Neural cell (in vitro differentiated cells): ENCODE measurements around the gene RANBP10.

Source experiments
- EP300 ChIP-seq: fragments of 450-650 bp; conservative IDR thresholded peaks from 2 replicates; pipeline ENCODE4 v1.6.1; 2014; ENCODE audit warnings: antibody characterized with exemption, mild to moderate bottlenecking, moderate library complexity; ENCODE audit not compliant: poor library complexity, severe bottlenecking
- EZH2 ChIP-seq: fragments of 200-600, 300-800 bp; shearing (Covaris generic), sonication (generic); IDR thresholded peaks from 2 replicates; pipeline ENCODE4 v1.6.1; 2014; ENCODE audit warnings: antibody characterized with exemption, low read length, borderline replicate concordance, mild to moderate bottlenecking; ENCODE audit not compliant: insufficient read depth, poor library complexity, severe bottlenecking
- POLR2AphosphoS5 ChIP-seq: IDR thresholded peaks from 2 replicates; pipeline ENCODE4 v1.6.1; 2012
- TF ChIP-seq, protein P1 (sequence below): fragments of 450-650 bp; IDR thresholded peaks from 2 replicates; pipeline ENCODE4 v1.5.1; 2014; ENCODE audit warnings: antibody characterized with exemption, mild to moderate bottlenecking, moderate library complexity; ENCODE audit not compliant: poor library complexity, severe bottlenecking

DNA sequence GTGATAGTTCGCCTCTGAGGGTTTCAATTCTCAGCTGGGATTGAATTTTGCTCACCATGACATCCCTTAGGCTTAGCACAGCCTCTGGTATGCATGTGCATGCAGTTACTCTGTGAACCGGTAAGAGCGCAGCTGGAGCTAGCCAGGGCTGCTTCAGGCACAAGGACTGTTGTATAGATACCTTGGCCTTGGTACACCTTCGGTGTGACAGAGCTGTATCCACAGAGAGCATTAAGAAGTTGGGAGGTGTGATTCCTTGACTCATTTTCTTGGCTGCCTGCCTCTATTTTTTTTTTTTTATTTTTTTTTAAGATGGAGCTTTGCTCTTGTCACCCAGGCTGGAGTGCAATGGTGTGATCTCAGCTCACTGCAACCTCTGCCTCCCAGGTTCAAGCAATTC lies 38.1 kb upstream of the RANBP10 start:
- TF ChIP-seq POLR2AphosphoS5 (no peak), EZH2 (no peak), EP300 (no peak)
- TF ChIP-seq, protein P1, sequence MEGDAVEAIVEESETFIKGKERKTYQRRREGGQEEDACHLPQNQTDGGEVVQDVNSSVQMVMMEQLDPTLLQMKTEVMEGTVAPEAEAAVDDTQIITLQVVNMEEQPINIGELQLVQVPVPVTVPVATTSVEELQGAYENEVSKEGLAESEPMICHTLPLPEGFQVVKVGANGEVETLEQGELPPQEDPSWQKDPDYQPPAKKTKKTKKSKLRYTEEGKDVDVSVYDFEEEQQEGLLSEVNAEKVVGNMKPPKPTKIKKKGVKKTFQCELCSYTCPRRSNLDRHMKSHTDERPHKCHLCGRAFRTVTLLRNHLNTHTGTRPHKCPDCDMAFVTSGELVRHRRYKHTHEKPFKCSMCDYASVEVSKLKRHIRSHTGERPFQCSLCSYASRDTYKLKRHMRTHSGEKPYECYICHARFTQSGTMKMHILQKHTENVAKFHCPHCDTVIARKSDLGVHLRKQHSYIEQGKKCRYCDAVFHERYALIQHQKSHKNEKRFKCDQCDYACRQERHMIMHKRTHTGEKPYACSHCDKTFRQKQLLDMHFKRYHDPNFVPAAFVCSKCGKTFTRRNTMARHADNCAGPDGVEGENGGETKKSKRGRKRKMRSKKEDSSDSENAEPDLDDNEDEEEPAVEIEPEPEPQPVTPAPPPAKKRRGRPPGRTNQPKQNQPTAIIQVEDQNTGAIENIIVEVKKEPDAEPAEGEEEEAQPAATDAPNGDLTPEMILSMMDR: no peak
